Measurements from ENCODE around the gene NEO1.

NEO1 gene

DNA sequence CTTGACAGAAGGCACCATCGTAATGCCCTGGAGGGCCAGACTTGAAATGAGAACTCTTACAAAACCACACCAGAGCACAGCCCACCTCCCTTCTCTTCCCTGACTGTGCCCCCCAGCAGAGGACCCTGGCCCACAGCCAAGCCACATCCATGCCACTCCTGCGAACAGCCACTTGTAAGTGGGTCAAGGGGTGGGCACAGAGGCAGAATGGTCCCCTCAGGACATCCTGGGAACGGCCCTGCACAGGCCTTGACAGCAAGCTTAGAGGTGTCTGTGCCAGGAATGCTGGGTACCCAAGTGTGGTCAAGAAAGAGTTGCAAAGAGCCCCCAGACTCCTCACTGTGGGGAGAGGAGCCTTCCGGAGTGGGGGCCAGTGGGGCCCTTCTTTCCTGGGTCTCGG, 283.2 kb downstream of the NEO1 start:
- no peaks in the 10 kb centered on the region for H3K4me1 Mint-ChIP-seq
- no peak overlapping the region for H3K27ac Mint-ChIP-seq
- ATAC-seq (replicated peaks) (no peak), DNase-seq (no peak)
- H3K27me3 Mint-ChIP-seq, result peaks cover 0 to 1% of the 10 kb centered on the region in 2 donors
- H3K4me3 Mint-ChIP-seq, result no peak overlapping the region
- H3K9me3 Mint-ChIP-seq, result no peaks in the 10 kb centered on the region
- H3K36me3 Mint-ChIP-seq, result no peaks in the 10 kb centered on the region

DNA sequence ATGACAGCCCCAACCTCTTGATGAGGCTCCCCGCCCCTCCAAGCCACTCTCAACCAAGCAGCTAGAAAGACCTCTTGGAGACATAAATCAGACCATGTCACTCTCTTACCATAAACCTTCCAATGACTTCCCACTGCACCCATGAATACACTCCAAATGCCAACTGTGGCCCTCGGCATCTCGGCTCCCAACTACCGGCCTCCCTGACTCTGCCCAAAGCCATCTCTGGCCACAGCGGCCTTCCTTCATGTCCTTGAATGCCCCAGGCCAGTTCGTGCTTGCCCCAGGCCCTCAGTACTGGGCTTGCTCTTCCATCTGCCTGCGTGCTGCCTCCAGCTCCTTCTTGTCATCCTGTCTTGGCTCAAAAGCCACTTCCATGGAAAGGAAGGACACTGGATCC, 284.5 kb downstream of the NEO1 start:
- Mint-ChIP-seq H3K36me3 (no peaks in the 10 kb centered on the region), H3K4me1 (no peaks in the 10 kb centered on the region), H3K9me3 (no peaks in the 10 kb centered on the region), H3K27ac (no peak overlapping the region), H3K27me3 (peaks cover 0 to 4% of the 10 kb centered on the region in 2 donors), H3K4me3 (no peak overlapping the region)
- ATAC-seq (replicated peaks) (no peak), DNase-seq (no peak)

DNA sequence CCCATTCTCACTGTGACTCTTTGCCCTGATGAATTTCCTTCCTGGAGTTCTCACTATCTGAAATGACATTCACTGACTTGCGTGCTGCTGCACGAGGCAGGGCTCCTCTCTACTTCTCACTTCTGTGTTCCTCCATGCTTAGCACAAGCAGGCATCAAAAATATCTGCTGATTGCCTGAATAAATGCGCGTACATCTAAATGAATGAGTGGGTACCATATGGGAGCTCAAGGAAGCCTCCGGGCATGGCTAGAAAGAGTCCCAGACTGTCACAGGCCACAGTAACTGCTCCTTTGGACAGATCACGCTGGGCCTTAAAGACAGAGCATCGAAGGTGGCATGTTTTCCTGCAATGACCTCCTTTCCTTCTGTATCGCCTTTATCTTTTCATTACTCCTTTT, 284.9 kb downstream of the NEO1 start:
- Mint-ChIP-seq H3K27me3 (peaks cover 0 to 4% of the 10 kb centered on the region in 2 donors), H3K4me3 (no peak overlapping the region), H3K9me3 (no peaks in the 10 kb centered on the region), H3K36me3 (no peaks in the 10 kb centered on the region), H3K4me1 (no peaks in the 10 kb centered on the region), H3K27ac (no peak overlapping the region)
- DNase-seq (no peak), ATAC-seq (replicated peaks) (no peak)

DNA sequence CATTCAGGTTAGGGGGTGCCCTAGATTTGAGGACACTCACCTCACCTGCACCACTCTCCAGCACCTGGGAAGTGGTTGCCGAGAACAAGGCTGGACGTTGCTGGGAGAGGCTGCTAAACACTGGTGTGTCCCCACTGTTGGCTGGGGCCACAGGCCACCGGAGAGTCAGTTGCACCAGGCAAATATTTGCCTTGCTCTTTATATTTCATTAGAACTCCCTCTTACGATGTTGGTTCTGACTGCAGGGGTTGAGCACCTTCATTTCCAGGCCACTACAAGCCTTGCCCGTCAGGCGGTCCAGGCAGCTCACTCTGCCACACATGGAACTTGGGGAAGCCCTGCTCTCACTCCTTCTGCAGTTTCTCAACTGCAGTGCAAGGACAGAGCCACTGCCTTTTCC, 285.8 kb downstream of the NEO1 start:
- no peak overlapping the region for H3K4me3 Mint-ChIP-seq
- no peak for ATAC-seq (replicated peaks)
- no peaks in the 10 kb centered on the region for H3K4me1 Mint-ChIP-seq
- peaks cover 0 to 2% of the 10 kb centered on the region in 2 donors for H3K9me3 Mint-ChIP-seq
- no peak overlapping the region for H3K27ac Mint-ChIP-seq
- H3K27me3 Mint-ChIP-seq, result peaks cover 0 to 4% of the 10 kb centered on the region in 2 donors
- DNase-seq, result no peak
- no peaks in the 10 kb centered on the region for H3K36me3 Mint-ChIP-seq

DNA sequence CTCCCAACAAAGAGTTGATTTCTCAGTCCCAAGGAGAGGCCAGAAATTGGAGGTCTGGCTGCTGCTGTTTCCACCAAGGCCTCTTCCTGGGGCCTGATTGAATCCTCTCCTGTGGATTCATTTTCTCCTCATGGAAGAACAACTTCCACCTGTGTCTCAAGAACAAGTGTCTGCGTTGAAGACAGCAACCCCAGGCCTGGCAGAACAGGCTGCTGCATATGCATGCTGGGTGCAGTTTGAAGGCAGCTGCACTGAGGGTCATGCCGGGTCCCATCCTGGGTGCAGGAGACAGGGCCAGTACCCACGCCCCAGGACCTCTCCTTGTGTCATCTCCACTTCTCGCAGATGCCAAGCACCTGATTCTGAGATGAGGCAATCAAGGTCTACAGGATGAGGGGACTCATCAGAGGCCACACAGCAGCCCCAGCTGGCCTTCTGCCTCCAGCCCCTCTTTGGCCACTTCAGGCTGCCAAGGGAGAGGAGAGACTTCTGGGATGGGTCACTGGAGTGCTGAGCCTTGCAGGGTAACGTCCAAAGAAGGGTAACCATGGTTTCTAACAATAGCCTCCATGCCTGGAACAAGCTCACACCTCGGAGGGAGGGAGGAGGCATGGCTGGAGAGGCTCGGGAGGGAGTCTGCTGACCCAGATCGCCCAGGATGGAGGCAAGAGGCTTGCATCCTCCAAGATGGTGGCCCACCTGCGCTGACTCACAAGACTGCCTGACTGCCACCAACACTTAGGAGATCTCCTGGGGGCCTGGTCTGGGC, 286.5 kb downstream of the NEO1 start:
- Mint-ChIP-seq H3K9me3 (peaks cover 7 to 9% of the 10 kb centered on the region in 2 donors), H3K27ac (no peak overlapping the region), H3K36me3 (no peaks in the 10 kb centered on the region), H3K4me1 (no peaks in the 10 kb centered on the region), H3K4me3 (no peak overlapping the region), H3K27me3 (peaks cover 5 to 8% of the 10 kb centered on the region in 2 donors)
- ATAC-seq (replicated peaks) (no peak), DNase-seq (no peak)

DNA sequence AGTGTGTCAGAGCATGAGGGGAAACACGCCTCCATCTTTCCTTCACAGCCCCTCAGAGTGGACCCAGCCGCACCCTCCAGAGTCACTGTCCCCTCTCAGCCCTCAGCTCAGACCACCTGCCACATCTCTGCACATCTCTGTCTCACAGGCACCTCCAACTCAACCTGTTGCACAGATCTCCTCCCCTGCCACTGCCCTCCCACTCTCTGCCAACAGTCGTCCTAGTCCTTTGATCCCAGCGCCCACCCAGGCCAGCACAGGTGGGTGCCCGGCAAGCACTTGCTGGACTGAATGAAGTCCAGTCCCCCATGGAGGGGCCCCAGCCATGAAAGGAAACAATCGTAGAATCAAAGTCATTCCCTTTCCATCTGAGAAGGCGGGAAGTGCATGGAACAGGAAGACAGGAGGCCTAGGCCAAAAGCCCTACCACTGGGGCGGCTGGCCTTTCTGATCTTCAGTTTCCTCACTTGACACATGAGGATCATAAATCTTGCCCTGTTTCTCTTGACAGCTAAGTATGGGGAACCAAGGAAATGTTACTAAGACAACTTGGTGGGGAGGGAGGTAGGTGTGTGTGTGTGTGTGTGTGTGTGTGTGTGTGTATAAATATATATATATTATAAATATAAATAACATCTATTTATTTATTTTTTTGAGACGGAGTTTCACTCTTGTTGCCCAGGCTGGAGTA, 288.4 kb downstream of the NEO1 start:
- no peaks in the 10 kb centered on the region for H3K36me3 Mint-ChIP-seq
- no peak for DNase-seq
- no peak overlapping the region for H3K27ac Mint-ChIP-seq
- no peak for ATAC-seq (replicated peaks)
- no peaks in the 10 kb centered on the region for H3K4me1 Mint-ChIP-seq
- H3K4me3 Mint-ChIP-seq, result no peak overlapping the region
- H3K27me3 Mint-ChIP-seq, result peaks cover 8 to 9% of the 10 kb centered on the region in 2 donors
- H3K9me3 Mint-ChIP-seq, result peaks cover 8 to 9% of the 10 kb centered on the region in 2 donors

DNA sequence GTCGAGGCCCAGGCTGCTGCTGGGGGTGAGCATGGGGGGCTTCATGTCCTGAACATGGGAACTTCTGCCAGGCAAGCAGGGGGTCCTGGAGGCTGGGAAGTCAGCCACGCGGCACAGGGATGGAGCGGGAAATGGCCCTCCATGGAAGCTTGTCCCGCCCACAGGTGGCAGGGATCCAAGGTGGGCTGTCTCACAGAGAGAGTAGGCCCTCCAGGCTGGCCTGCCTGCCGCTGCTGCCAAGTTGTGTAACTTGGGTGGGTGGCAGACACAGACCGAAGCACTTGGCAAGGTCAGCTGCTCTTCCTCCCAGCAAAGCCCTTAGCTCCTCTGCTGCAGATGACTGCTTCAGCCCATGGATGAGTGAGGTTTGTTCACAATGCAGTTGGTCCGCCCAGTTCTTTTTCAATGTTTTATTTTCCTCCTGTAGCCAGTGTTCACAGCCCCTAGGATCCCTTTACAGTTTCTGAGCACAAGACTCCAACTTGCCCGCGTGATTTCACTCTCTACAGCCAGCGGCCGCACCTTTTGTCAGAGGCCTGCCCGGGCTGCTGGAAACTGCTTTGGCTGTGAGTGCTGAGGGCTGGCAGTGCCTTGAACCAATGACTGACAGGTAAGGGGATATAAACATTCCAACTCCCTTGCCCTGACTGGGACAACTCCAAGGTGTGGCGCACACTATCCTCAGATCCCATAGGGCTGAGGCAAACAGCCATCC, 289.8 kb downstream of the NEO1 start:
- DNase-seq (no peak), ATAC-seq (replicated peaks) (no peak)
- Mint-ChIP-seq H3K36me3 (no peaks in the 10 kb centered on the region), H3K4me1 (no peaks in the 10 kb centered on the region), H3K27ac (no peak overlapping the region), H3K9me3 (peaks cover 8 to 9% of the 10 kb centered on the region in 2 donors), H3K27me3 (peaks cover 8 to 9% of the 10 kb centered on the region in 2 donors), H3K4me3 (no peak overlapping the region)

DNA sequence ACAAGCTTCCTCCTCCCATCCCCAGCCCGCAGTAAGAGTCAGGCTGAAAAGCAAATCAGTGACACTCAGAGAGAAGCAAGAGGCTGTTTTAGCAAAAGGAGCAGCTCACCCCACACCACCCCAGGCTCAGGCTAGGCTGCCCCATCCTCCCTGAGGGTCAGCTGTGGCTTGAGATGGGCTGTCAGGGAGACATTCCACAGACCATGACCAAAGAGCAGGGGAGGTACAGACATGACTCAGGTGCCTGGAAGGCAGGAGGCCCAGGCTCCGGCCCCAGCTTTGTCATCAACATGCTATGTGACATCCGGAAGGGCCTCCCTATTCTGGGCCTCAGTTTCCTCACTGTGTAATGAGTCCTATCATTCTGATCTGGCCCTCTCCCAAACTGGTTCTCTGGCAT, 291.8 kb downstream of the NEO1 start:
- H3K27me3 Mint-ChIP-seq, result peaks cover 8 to 9% of the 10 kb centered on the region in 2 donors
- no peaks in the 10 kb centered on the region for H3K36me3 Mint-ChIP-seq
- ATAC-seq (replicated peaks) (no peak), DNase-seq (no peak)
- no peak overlapping the region for H3K4me3 Mint-ChIP-seq
- H3K4me1 Mint-ChIP-seq, result no peaks in the 10 kb centered on the region
- H3K27ac Mint-ChIP-seq, result no peak overlapping the region
- H3K9me3 Mint-ChIP-seq, result peaks cover 8 to 9% of the 10 kb centered on the region in 2 donors

DNA sequence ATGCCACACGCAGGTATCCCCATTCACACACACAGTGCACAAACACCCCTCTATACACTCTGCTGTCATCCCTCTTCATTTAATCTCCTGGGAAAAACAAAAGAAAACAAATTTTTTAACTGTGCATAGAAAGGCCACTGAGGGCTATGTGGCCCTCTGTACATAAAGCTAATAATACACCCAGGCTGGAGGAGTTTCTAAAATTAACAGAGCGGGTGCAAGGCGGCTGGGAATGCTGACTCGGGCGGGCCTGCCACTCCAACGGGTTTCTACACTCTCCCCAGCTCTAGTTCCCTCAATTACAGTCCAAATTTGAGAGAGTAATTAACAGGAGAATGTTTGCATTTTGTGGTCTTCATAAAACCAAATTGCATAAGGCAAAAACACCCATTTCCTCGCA, 293.4 kb downstream of the NEO1 start:
- ATAC-seq (replicated peaks) (no peak), DNase-seq (no peak)
- H3K9me3 Mint-ChIP-seq, result peaks cover 8 to 9% of the 10 kb centered on the region in 2 donors
- H3K4me3 Mint-ChIP-seq, result no peak overlapping the region
- H3K27ac Mint-ChIP-seq, result no peak overlapping the region
- H3K36me3 Mint-ChIP-seq, result no peaks in the 10 kb centered on the region
- peaks cover 6 to 8% of the 10 kb centered on the region in 2 donors for H3K27me3 Mint-ChIP-seq
- H3K4me1 Mint-ChIP-seq, result no peaks in the 10 kb centered on the region

DNA sequence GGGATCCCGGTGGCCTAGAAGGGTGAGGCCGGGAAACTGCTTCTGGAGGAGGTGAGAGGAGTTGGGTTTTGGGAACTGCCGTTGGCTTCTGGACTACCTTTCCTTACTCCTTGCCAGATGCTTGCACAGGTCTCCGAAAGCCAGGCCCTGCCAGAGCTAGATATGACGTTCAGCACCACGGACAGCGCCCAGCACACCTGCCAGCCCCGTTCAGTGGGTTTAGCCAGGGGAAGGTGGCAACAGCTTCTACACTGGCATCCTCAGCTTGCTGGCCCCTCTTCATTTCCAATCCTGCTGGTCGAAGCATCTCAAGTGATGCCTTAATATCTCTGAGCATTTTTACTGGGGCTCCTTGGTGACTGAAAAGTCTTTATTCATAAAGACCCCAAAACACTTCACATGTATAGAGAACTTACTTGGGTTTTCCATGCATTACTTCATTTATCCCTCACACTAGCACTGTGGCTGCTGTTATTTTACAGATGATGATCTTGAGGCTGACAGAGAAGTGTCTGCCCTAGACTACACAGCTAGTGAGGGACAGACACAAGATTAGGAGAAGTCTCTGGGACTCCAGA, 294.6 kb downstream of the NEO1 start:
- Mint-ChIP-seq H3K4me3 (no peak overlapping the region), H3K27me3 (peaks cover 5 to 8% of the 10 kb centered on the region in 2 donors), H3K4me1 (no peaks in the 10 kb centered on the region), H3K9me3 (peaks cover 8 to 9% of the 10 kb centered on the region in 2 donors), H3K36me3 (no peaks in the 10 kb centered on the region), H3K27ac (no peak overlapping the region)
- ATAC-seq (replicated peaks) (peak; percentile 42 to 44), DNase-seq (no peak)

DNA sequence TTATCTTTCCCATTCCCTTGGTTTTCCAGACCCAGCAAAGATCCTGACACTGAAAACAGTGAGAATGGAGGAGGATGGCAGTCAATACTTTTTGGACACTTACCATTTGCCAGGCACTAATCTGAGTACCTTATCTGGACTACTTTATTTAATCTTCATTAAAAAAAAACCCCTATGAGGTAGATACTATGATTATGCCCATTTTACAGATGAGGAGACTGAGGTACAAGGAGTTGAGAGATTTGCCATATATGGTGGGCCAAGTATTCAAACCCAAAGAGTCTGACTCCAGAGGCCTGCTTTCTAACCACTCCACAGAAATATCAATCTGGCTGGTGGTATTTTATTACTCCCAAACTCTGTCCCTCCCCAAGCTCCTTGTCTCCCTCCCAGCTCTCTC, 296.9 kb downstream of the NEO1 start:
- Mint-ChIP-seq H3K36me3 (no peaks in the 10 kb centered on the region), H3K9me3 (no peaks in the 10 kb centered on the region), H3K4me1 (no peaks in the 10 kb centered on the region), H3K27ac (no peak overlapping the region), H3K27me3 (no peaks in the 10 kb centered on the region), H3K4me3 (no peak overlapping the region)
- DNase-seq (no peak), ATAC-seq (replicated peaks) (no peak)

DNA sequence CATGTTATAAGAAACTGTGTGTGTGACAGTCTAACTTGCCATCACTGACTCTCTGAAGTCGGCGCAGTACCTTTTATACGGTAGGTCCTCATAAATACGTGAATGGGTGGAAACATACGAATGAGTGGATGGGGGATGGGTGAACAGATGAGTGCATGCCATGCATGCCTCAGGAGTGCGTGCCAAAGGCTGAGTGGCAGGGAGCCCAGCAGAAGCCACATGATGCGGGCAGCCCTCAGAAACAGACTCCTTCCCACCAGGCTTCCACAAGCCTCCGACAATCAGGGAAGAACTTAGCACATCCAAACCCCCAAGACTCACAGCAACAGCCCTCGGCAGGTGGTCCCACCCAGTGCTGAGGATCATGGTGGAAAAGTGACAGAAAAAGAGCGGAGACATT, 299.8 kb downstream of the NEO1 start:
- H3K4me3 Mint-ChIP-seq, result no peak overlapping the region
- H3K36me3 Mint-ChIP-seq, result no peaks in the 10 kb centered on the region
- H3K27ac Mint-ChIP-seq, result no peak overlapping the region
- H3K27me3 Mint-ChIP-seq, result peaks cover 6 to 11% of the 10 kb centered on the region in 2 donors
- H3K4me1 Mint-ChIP-seq, result no peaks in the 10 kb centered on the region
- H3K9me3 Mint-ChIP-seq, result no peaks in the 10 kb centered on the region
- ATAC-seq (replicated peaks) (no peak), DNase-seq (no peak)

DNA sequence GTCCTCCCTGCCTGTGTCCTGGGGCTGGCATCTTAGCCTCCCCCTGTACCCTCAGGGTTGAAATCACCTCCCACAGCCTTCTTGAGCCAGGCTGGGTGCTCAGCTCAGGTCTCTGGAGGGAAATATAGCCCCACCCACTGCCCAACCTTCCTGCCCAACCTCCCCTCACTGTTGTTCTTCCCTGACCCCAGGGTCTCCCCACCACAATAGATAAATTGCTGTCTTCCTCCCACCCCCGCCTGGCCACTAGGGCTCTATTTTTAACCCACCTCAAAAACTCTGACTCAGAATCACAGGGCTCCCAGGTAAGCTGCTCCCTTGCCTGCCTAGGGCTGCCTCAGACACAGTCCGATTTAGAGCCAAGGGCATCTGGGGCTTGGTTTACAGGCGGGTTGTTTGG, 301.5 kb downstream of the NEO1 start:
- no peak overlapping the region for H3K27ac Mint-ChIP-seq
- no peak for ATAC-seq (replicated peaks)
- no peak for DNase-seq
- no peaks in the 10 kb centered on the region for H3K36me3 Mint-ChIP-seq
- no peaks in the 10 kb centered on the region for H3K9me3 Mint-ChIP-seq
- no peaks in the 10 kb centered on the region for H3K4me1 Mint-ChIP-seq
- peaks cover 10 to 27% of the 10 kb centered on the region in 2 donors for H3K27me3 Mint-ChIP-seq
- H3K4me3 Mint-ChIP-seq, result no peak overlapping the region

DNA sequence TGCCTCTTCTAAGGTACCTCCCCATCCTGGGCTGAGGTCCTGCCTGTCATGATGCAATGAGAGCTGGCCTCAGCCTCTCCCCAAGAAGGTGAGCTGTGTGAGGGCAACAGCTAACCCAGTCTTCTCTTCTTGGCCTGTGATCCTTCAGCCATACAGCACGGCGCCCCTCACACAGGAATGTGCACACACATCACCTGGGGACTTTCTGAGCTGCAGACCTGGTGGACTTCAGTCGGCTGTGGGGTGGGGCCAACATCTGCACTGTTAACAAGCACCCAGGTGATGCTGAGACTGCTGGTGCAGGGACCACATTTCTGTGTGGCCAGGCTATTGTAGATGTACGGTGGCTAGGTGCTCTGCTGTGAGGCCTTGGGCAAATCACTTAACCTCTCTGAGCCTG, 302.0 kb downstream of the NEO1 start:
- Mint-ChIP-seq H3K4me3 (no peak overlapping the region), H3K4me1 (no peaks in the 10 kb centered on the region), H3K9me3 (no peaks in the 10 kb centered on the region), H3K27me3 (peaks cover 10 to 31% of the 10 kb centered on the region in 2 donors), H3K36me3 (no peaks in the 10 kb centered on the region), H3K27ac (no peak overlapping the region)
- ATAC-seq (replicated peaks) (no peak), DNase-seq (no peak)

All from stimulated activated naive B cell treated with anti-CD40 and anti-IgM and Interleukin-4, amounts not matched to agents 10 μg/mL and 1 μg/mL and 100 μg/mL, for 72 hours (primary cell).